ENCODE results near the gene CSNK1D. TPM values are rescaled to one million over a fixed set of nuclear protein-coding genes. Genes with fewer than 3 reads are reported as not detected.

The CSNK1D gene
- total RNA-seq, 6 experiments from 2014 or later, result 116 to 128 (median 118) TPM

DNA sequence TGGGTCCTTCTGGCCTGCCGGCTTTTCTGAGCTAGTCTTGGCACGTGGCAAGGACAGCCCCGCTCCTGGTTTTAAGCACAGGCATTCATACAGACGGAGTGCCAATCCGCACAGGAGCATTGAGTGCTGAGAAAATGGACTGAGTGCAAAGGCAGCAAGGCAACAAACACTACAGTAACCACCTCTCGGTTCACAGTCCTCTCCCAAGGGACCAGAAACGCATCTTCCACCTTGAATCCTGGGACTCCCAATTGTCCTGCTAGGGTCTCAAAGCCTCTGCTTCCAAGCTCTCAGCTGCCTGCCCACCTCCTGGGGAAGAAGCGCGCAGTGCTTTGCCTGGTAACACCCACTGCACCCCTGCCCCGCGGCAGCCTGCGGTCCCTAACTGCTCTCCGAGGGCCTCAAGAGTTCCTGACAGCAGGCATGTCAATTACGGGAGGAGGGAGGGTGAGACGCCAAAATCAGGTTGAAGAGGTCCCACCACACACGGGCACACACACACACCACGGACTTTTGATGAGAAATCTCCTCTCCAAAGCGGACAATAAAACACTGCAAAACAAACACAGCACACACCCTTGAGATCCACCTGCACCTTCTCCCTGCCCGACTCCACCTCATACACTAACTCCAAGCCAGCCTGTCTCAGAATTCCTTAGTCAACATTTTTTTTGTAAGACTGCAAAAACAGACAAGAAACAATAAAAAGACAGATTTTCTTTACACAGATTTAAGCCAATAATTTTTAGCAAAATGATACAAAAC, 29.7 kb downstream of the CSNK1D start:
- Mint-ChIP-seq H3K27ac (peak overlapping the region; percentile 75), H3K9me3 (peaks cover 50% of the 10 kb centered on the region), H3K4me1 (ENCODE audit: low read depth) (peaks cover 71% of the 10 kb centered on the region), H3K27me3 (ENCODE audit: insufficient read depth) (peaks cover 84% of the 10 kb centered on the region), H3K36me3 (ENCODE audit: low read depth) (peaks cover 54% of the 10 kb centered on the region), H3K4me3 (peak overlapping the region; percentile 39)
- TF ChIP-seq CTCF (IDR thresholded peaks at IDR 0.05), result no peak
- no peak for DNase-seq

- peaks cover 82% of the 10 kb centered on the region for H3K27me3 Mint-ChIP-seq (ENCODE audit: insufficient read depth)
- no peak for TF ChIP-seq CTCF (IDR thresholded peaks at IDR 0.05)
- peaks cover 75% of the 10 kb centered on the region for H3K4me1 Mint-ChIP-seq (ENCODE audit: low read depth)
- peaks cover 46% of the 10 kb centered on the region for H3K9me3 Mint-ChIP-seq
- peak overlapping the region; percentile 2; the same call in 1 of the 2 replicates for H3K4me3 Mint-ChIP-seq
- peak; percentile 68 for DNase-seq
- H3K27ac Mint-ChIP-seq, result peak overlapping the region; percentile 25
- H3K36me3 Mint-ChIP-seq (ENCODE audit: low read depth), result peaks cover 50% of the 10 kb centered on the region
Observed at GRCh38 chr17:82242977-82243647, 30.4 kb downstream of the CSNK1D start.

GRCh38 chr17:82242698-82242976, 30.9 kb downstream of the CSNK1D start:
- Mint-ChIP-seq H3K36me3 (ENCODE audit: low read depth) (peaks cover 46% of the 10 kb centered on the region), H3K27ac (peak overlapping the region; percentile 25), H3K4me1 (ENCODE audit: low read depth) (peaks cover 72% of the 10 kb centered on the region), H3K9me3 (peaks cover 41% of the 10 kb centered on the region), H3K4me3 (peak overlapping the region; percentile 2; the same call in 1 of the 2 replicates), H3K27me3 (ENCODE audit: insufficient read depth) (peaks cover 77% of the 10 kb centered on the region)
- DNase-seq, result no peak
- no peak for TF ChIP-seq CTCF (IDR thresholded peaks at IDR 0.05)

DNA sequence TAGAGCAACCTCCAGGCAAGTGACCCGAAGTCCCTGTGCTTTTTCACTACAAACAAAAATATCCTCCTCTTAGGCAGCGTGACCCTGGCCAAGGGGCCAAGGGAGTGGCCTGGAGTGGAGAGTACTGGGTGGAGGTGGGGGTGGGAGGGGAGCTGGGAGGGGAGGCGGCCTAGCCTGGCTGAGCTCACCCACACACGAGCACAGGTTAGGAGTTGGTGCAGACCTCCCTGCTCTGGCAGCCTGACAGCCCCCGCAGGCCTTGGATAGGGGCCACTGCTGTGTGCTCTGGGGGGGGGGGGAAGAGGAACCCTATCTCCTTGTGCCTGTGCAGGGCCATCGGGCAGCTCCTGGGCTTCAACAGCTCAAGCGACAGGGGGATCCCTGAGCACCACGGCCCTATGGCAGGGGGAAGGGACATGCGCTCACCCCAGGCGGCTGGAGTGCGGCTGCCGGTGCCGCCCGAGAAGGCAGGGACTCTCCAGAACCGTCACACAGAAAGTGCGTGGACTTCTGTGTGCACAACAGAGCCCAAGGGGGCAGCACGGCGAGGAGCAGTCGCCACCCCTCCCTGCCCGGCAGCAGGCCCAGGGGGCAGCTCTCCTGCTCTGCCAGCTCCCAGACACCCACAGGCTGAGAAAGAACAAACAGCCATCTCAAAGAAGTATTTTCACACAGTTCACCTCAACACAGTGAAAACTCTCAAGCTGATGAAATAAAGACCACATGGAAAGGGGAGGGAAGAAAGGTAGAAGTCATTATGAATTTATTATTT, 31.4 kb downstream of the CSNK1D start:
- DNase-seq, result no peak
- no peak for TF ChIP-seq CTCF (IDR thresholded peaks at IDR 0.05)
- H3K27ac Mint-ChIP-seq, result peak overlapping the region; percentile 87
- H3K4me3 Mint-ChIP-seq, result peak overlapping the region; percentile 2; the same call in 1 of the 2 replicates
- H3K36me3 Mint-ChIP-seq (ENCODE audit: low read depth), result peaks cover 44% of the 10 kb centered on the region
- peaks cover 74% of the 10 kb centered on the region for H3K27me3 Mint-ChIP-seq (ENCODE audit: insufficient read depth)
- peaks cover 71% of the 10 kb centered on the region for H3K4me1 Mint-ChIP-seq (ENCODE audit: low read depth)
- peaks cover 36% of the 10 kb centered on the region for H3K9me3 Mint-ChIP-seq

DNA sequence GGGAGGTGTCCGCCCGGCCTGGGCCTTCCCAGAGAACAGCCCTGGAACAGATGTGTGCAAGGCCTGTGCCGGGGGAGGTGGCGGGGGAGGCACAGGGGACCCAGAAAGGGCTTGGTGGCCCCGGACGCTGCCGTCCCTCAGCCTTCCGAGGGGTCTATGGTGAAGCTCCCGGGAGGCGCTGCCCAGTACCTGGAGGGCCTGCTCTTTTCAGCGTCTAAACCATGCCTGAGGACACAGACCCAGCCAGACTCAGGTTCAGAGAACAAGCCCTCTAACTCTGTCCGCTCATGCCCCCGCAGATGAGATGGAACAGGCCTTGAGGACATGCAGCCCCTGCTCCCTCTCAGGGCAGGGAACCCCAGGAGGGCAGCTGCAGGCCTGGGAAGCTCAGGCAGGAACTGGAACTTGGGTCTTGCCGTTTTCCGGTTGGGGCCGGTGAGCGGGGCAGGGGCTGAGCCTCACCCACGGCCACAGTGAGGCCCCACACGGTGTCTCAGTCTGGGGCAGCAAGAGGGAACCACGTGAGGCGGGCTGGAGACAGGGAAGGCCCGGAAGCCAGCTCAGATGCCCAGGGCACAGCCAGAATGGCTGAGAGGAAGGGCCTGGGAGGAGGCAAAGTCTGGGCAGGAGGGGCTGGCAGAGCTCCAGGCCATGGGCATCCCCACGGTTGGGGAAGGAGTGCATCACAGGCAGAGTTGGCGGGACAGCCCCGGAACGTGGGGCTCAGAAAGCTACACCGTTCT, 32.1 kb downstream of the CSNK1D start:
- peaks cover 67% of the 10 kb centered on the region for H3K27me3 Mint-ChIP-seq (ENCODE audit: insufficient read depth)
- H3K4me1 Mint-ChIP-seq (ENCODE audit: low read depth), result peaks cover 63% of the 10 kb centered on the region
- peaks cover 30% of the 10 kb centered on the region for H3K9me3 Mint-ChIP-seq
- H3K27ac Mint-ChIP-seq, result peak overlapping the region; percentile 87
- TF ChIP-seq CTCF (IDR thresholded peaks at IDR 0.05), result no peak
- DNase-seq, result peak; percentile 81
- H3K4me3 Mint-ChIP-seq, result peak overlapping the region; percentile 56; the same call in 1 of the 2 replicates
- peaks cover 40% of the 10 kb centered on the region for H3K36me3 Mint-ChIP-seq (ENCODE audit: low read depth)

All from HFFc6 (cell line).